GM18520 (cell line): ENCODE data around the gene NCKAP5L.
"Not testable (repeated sequence)": the region's sequence is repeated elsewhere in the genome, so short reads cannot be mapped to it uniquely, and the experiment has no call there.

Experiments used
- ATAC-seq: cut with Tn5 transposase; IDR thresholded peaks from one replicate; pipeline ENCODE4 v1.9.1; 2021; ENCODE audit not compliant: unreplicated experiment

Gene NCKAP5L

GRCh38 chr12:49828133-49829091 is at the start of gene NCKAP5L:
NCKAP5L (minus strand) TSS chr12:49828413; CDS start chr12:49804044, 24,369 bp downstream.
- ATAC-seq = peak; percentile 70

- no peak for ATAC-seq
Measured at GRCh38 chr12:49877066-49877465, 48.9 kb upstream of the NCKAP5L start.

- ATAC-seq = no peak
Measured at GRCh38 chr12:49876070-49876469, 47.9 kb upstream of the NCKAP5L start.

GRCh38 chr12:49875115-49875720 is 47.0 kb upstream of the NCKAP5L start:
- ATAC-seq = no peak

GRCh38 chr12:49874142-49874897 is 46.1 kb upstream of the NCKAP5L start:
- no peak for ATAC-seq

GRCh38 chr12:49873361-49873934 is 45.2 kb upstream of the NCKAP5L start:
- no peak for ATAC-seq

- ATAC-seq = no peak
Measured at GRCh38 chr12:49872781-49873181, 44.6 kb upstream of the NCKAP5L start.

- no peak for ATAC-seq
Measured at GRCh38 chr12:49872381-49872780, 44.2 kb upstream of the NCKAP5L start.

GRCh38 chr12:49871811-49872251 is 43.6 kb upstream of the NCKAP5L start:
- ATAC-seq = not testable (repeated sequence)

- no peak for ATAC-seq
Measured at GRCh38 chr12:49871263-49871561, 43.0 kb upstream of the NCKAP5L start.

- no peak for ATAC-seq
Measured at GRCh38 chr12:49870501-49871262, 42.5 kb upstream of the NCKAP5L start.

GRCh38 chr12:49869816-49870500 is 41.7 kb upstream of the NCKAP5L start:
- ATAC-seq = no peak

GRCh38 chr12:49868952-49869815 is 41.0 kb upstream of the NCKAP5L start:
- no peak for ATAC-seq

- ATAC-seq = no peak
Measured at GRCh38 chr12:49868449-49868848, 40.2 kb upstream of the NCKAP5L start.

GRCh38 chr12:49867570-49868341 is 39.5 kb upstream of the NCKAP5L start:
- ATAC-seq = no peak

- no peak for ATAC-seq
Measured at GRCh38 chr12:49866859-49867569, 38.8 kb upstream of the NCKAP5L start.

GRCh38 chr12:49865782-49866135 is 37.5 kb upstream of the NCKAP5L start:
- ATAC-seq = no peak
